ENCODE results near the gene UIMC1.
A peak's percentile ranks its signal among the peaks of the same experiment; 100 is the strongest.
"Not testable (repeated sequence)": the region's sequence is repeated elsewhere in the genome, so short reads cannot be mapped to it uniquely, and the experiment has no call there.

UIMC1 gene

DNA sequence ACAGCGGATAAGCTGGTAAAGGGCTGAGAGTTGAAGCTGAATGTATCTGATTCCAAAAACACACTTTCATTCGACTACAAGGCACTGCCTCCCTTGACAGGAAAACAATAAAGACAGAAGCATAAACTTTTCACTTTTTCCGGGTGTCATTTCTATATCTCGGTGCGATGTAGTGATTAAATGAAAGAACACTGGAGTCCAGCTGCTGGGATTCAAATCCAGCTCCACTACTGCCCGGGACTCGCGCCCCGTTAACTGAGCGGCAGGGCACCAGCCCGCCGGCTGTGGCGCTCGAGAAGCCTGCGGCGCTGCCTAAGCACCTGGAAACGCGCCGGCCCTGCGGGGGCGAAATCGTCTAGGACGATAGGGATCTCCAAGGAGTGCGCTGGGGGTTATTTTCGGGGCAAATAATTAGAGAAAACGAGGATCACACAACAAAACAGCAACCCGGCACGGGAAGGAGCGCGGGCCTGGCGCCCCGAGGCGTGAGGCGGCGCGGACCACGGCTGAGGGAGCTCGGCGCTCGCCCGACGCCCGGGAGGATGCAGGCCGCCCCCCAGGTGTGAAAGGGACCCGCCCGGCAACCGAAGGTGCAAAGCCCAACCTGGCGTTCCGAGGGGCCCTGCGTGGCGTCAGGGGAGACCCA is 837 bp downstream of the UIMC1 start:
- no peak for DNase-seq

DNA sequence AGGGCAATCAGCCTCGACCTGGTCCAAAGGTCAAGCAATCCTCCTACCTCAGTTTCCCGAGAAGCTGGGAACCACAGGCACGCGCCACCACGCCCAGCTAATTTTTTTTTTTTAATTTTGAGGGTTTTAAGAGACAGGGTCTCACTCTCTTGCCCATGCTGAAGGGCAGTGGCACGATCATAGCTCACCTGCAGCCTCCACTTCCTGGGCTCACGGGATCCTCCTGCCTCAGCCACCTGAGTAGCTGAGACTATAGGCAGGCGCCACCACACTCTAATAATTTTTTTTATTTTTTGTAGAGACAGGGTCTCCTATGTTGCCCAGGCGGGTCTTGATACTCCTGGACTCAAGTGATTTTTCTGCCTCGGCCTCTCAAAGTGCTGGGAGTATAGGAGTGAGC is 1.6 kb downstream of the UIMC1 start:
- no peak for DNase-seq

- DNase-seq, result no peak
Observed at GRCh38 chr5:177003649-177004048, 2.9 kb downstream of the UIMC1 start.

- not testable (repeated sequence) for DNase-seq
Observed at GRCh38 chr5:176999526-176999925, 7.1 kb downstream of the UIMC1 start.

DNA sequence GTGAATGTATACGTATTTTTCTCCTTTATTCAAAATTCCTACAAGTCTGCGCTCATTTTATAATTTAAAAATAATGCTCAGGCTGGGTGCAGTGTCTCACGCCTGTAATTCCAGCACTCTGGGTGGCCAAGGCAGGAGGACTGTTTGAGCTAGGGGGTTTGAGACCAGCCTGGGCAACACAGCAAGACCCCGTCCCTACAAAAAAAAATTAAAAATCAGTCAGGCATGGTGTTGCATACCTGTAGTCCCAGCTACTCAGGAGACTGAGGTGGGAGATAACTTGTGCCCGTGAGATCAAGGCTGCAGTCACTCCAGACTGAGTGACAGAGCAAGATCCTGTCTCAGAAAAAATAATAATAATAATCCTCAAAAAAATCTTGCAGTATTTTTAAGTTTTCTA is 7.8 kb downstream of the UIMC1 start:
- no peak for DNase-seq

DNA sequence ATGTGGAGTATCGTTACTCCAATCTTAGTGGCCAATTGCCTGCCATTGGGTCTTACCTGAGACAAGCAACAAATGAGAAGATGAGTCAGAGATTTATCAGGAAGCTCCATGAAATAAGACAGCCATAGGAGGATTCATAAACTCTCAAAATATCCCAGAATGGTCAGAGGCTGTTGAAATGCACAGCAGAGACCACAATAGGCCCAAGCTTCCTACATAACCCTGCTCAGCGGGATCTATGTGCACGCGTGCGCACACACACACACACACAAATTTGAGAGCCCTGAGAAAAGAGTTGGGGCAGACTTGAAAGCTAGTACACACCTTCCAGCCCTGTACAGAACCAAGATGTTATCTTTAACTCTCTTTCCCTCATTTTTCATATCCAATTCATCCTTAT is 9.8 kb downstream of the UIMC1 start:
- no peak for DNase-seq

DNA sequence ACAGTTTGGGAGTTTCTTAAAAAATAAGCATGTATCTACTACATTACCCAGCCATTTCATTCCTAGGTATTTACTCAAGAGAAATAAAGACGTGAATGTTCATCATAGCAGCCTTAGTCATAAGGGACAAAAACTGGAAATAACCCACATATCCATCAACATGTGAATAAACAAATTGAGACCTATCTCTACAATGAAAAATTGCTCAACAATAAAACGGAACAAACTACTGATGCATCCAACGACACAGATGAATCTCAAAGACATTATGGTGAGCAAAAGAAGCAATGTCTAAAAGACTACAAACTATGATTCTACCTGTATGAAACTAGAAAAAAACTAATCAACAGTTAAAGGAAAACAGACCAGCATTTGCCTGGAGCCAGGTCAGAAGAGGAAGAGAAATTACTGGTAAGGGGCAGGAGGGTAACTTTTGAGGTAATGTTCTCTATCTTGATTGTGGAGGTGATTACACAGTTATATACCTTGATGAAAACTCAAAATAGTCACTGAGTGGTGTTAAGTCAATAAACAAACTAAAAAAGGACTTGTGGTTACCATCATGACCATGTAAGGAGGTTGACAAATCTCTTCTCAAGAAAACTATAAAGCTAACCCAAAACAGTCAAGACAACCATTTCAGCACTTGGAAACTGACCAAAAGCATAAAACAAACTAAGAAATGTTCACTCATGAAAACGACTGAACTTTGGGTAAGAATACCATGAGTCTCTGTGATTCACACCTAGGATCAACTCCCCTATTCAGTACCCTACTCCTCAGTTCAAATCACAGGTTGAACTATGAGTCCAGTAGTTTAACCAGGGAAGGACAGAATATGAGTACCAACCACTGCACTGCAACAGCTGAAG is 10.4 kb downstream of the UIMC1 start:
- DNase-seq, result no peak

DNA sequence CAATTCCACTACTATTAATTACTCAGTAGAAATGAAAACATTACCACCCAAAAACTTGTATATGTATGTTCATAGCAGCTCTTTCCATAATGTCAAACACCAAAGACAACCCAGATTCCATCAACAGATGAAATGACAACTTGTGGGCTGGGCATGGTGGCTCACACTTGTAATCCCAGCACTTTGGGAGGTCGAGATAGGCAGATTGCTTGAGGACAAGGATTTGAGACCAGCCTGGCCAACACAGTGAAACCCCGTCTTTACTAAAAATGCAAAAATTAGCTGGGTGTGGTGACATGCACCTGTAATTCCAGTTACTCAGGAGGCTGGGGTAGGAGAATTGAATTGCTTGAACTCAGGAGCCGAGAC is 11.5 kb downstream of the UIMC1 start:
- DNase-seq, result no peak

GRCh38 chr5:176994460-176995121 is 12.0 kb downstream of the UIMC1 start:
- DNase-seq, result no peak

- not testable (repeated sequence) for DNase-seq
Observed at GRCh38 chr5:176993081-176993480, 13.5 kb downstream of the UIMC1 start.

- DNase-seq, result no peak
Observed at GRCh38 chr5:176987583-176987982, 19.0 kb downstream of the UIMC1 start.

- no peak for DNase-seq
Observed at GRCh38 chr5:176986280-176986679, 20.3 kb downstream of the UIMC1 start.

DNA sequence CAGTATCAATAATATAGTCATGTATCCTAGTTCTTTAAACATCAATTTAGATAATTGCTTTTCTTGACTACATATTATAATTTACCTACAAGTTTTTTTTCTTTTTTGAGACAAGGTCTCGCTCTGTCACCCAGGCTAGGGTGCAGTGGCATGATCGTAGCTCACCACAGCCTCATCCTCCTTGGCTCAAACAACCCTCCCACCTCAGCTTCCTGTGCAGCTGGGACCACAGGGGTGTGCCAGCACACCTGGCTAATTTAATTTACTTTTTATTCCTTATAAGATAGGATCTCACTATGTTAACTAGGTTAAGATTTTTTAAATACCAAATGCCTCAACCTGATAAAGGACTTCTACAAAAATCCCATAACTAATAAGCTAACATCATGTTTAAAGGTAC is 21.1 kb downstream of the UIMC1 start:
- no peak for DNase-seq

DNA sequence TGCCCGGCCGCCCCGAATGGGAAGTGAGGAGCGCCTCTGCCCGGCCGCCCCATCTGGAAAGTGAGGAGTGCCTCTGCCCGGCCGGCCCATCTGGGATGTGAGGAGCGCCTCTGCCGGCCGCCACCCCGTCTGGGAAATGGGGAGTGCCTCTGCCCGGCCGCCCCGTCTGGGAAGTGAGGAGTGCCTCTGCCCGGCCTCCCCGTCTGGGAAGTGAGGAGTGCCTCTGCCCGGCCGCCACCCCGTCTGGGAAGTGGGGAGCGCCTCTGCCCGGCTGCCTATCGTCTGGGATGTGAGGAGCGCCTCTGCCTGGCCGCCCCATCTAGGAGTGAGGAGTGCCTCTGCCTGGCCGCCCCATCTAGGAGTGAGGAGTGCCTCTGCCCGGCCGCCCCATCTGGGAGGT is 22.4 kb downstream of the UIMC1 start:
- DNase-seq, result not testable (repeated sequence)

- not testable (repeated sequence) for DNase-seq
Observed at GRCh38 chr5:176983593-176983992, 23.0 kb downstream of the UIMC1 start.

DNA sequence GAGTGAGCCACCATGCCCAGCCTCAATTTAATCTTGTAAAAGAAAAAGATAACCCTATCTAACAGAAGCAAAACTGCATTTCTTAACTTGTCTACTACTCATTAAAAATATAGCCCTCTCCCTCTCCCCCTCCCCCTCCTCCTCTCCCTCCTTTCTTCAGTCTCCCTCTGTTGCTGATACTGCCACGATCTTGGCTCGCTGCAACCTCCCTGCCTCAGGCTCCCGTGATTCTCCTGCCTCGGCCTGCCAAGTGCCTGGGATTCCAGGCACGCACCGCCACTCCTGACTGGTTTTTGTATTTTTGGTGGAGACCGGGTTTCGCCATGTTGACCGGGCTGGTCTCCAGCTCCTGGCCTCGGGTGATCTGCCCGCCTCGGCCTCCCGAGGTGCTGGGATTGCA is 23.5 kb downstream of the UIMC1 start:
- DNase-seq, result not testable (repeated sequence)

GRCh38 chr5:176980818-176981217 is 25.8 kb downstream of the UIMC1 start:
- DNase-seq, result no peak

DNA sequence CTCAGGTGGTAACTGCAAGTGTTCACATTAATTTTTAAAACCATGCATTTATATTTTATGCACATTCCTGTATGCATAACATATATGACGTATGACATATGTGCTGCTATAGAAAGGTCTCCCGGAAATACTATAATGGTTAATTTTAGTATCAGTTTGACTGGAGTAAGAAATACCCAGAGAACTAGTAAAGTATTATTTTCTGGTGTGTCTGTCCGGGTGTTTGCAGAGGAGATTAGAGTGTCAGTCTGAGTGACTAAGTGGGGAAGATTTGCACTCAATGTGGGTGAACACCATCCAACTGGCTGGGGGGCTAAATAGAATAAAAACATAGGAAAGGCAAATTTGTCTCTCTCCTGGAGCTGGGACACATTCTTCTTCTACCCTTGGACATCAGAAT is 26.9 kb downstream of the UIMC1 start:
- no peak for DNase-seq

DNA sequence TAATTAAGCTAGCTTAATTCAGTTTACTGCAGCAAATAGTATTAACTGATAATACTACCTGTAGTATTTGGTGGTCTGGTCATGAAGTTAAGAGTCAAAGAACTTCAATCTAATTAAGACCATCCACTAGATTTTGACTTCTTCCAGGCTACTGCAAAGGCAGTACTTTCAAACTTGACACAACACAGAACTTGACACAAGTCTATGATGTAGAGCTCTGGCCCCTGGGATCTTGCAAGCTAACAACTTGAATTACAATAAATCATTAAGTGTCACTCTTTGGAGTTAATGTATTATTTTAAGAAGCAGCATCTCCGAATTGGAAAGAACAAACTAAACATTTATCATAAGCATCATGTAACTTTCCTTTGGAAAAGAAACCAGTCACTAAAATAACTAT is 40.9 kb downstream of the UIMC1 start:
- DNase-seq, result no peak

GRCh38 chr5:176959051-176959450 is 47.5 kb downstream of the UIMC1 start:
- DNase-seq, result peak; percentile 37

- no peak for DNase-seq
Observed at GRCh38 chr5:176956756-176957155, 49.8 kb downstream of the UIMC1 start.

GRCh38 chr5:176955895-176956294 is 50.7 kb downstream of the UIMC1 start:
- DNase-seq, result no peak

DNA sequence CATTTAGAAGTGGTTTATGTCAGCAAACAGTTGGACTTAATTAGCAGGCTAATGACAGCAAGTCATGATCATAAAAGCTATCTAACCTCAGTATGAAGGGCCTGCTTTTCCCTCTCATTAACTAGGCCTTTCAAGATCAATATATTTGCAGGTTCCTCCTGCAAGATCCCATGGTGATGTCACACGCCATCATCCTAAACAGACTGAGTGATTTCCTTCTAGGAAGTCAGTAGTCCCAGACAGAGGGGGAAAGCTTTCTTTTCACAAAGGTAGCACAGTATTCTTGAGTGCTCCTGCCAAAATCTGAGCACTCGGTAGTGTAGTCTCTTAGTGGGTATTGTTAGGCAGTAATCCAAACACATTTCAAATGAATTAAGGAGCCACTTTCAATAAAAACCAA is 52.5 kb downstream of the UIMC1 start:
- peak; percentile 67 for DNase-seq

Measured in NCI-H2029 treated with DMSO at 0.1 percent for 48 hours (cell line).